GM18519 (cell line): ENCODE data around the gene TDRD5.
"Not testable (repeated sequence)": the region's sequence is repeated elsewhere in the genome, so short reads cannot be mapped to it uniquely, and the experiment has no call there.

Source experiments
- ATAC-seq: cut with Tn5 transposase; IDR thresholded peaks from one replicate; pipeline ENCODE4 v1.9.1; 2021; ENCODE audit warnings: mild to moderate bottlenecking, moderate library complexity; ENCODE audit not compliant: unreplicated experiment, low FRiP score

The TDRD5 gene

GRCh38 chr1:179591253-179591591 lies 410 bp upstream of the TDRD5 start:
- ATAC-seq = no peak

GRCh38 chr1:179598631-179599030 lies 7.0 kb downstream of the TDRD5 start:
- no peak for ATAC-seq

- no peak for ATAC-seq
Observed at GRCh38 chr1:179599623-179600249, 8.1 kb downstream of the TDRD5 start.

- ATAC-seq = no peak
Observed at GRCh38 chr1:179601093-179601492, 9.5 kb downstream of the TDRD5 start.

- ATAC-seq = no peak
Observed at GRCh38 chr1:179612361-179612760, 20.7 kb downstream of the TDRD5 start.

GRCh38 chr1:179630719-179631118 lies 39.1 kb downstream of the TDRD5 start:
- no peak for ATAC-seq

- ATAC-seq = no peak
Observed at GRCh38 chr1:179632868-179633267, 41.2 kb downstream of the TDRD5 start.

GRCh38 chr1:179637211-179637860 lies 45.7 kb downstream of the TDRD5 start:
- ATAC-seq = no peak

GRCh38 chr1:179661018-179661417 lies 69.4 kb downstream of the TDRD5 start:
- ATAC-seq = no peak

- ATAC-seq = no peak
Observed at GRCh38 chr1:179663810-179664209, 72.2 kb downstream of the TDRD5 start.

GRCh38 chr1:179677882-179678281 lies 86.2 kb downstream of the TDRD5 start:
- no peak for ATAC-seq

GRCh38 chr1:179694530-179694929 lies 102.9 kb downstream of the TDRD5 start:
- not testable (repeated sequence) for ATAC-seq

GRCh38 chr1:179702946-179703539 lies 111.4 kb downstream of the TDRD5 start:
- ATAC-seq = no peak

- ATAC-seq = no peak
Observed at GRCh38 chr1:179706339-179706941, 114.8 kb downstream of the TDRD5 start.

- ATAC-seq = no peak
Observed at GRCh38 chr1:179707406-179707805, 115.8 kb downstream of the TDRD5 start.

- ATAC-seq = no peak
Observed at GRCh38 chr1:179708434-179709195, 117.0 kb downstream of the TDRD5 start.

GRCh38 chr1:179709841-179710329 lies 118.3 kb downstream of the TDRD5 start:
- peak; percentile 82 for ATAC-seq

GRCh38 chr1:179714159-179714558 lies 122.5 kb downstream of the TDRD5 start:
- no peak for ATAC-seq

GRCh38 chr1:179714623-179715022 lies 123.0 kb downstream of the TDRD5 start:
- ATAC-seq = no peak

GRCh38 chr1:179719272-179719671 lies 127.6 kb downstream of the TDRD5 start:
- ATAC-seq = no peak

GRCh38 chr1:179728271-179728670 lies 136.6 kb downstream of the TDRD5 start:
- no peak for ATAC-seq
